ENCODE data around the gene NCAPG.
"Not testable (repeated sequence)": the region's sequence is repeated elsewhere in the genome, so short reads cannot be mapped to it uniquely, and the experiment has no call there.

NCAPG gene

GRCh38 chr4:17805580-17806155, 5.1 kb upstream of the NCAPG start:
- no peak for DNase-seq

- DNase-seq: no peak
Observed at GRCh38 chr4:17807446-17807845, 3.3 kb upstream of the NCAPG start.

GRCh38 chr4:17809667-17810066, 1.1 kb upstream of the NCAPG start:
- no peak for DNase-seq

GRCh38 chr4:17811078-17811603, 362 bp downstream of the NCAPG start:
- DNase-seq: no peak

GRCh38 chr4:17812125-17812524, 1.3 kb downstream of the NCAPG start:
- DNase-seq: peak in 1 of 2 experiments; percentile 9

- no peak for DNase-seq
Observed at GRCh38 chr4:17812801-17813200, 2.0 kb downstream of the NCAPG start.

- DNase-seq: no peak
Observed at GRCh38 chr4:17814140-17814539, 3.4 kb downstream of the NCAPG start.

GRCh38 chr4:17816142-17816541, 5.4 kb downstream of the NCAPG start:
- DNase-seq: no peak

GRCh38 chr4:17817027-17817426, 6.2 kb downstream of the NCAPG start:
- DNase-seq: peak; percentile 46 to 78

GRCh38 chr4:17823871-17824669, 13.3 kb downstream of the NCAPG start:
- DNase-seq: no peak

- DNase-seq: no peak
Observed at GRCh38 chr4:17846266-17846665, 35.5 kb downstream of the NCAPG start.

GRCh38 chr4:17850295-17850694, 39.5 kb downstream of the NCAPG start:
- DNase-seq: not testable (repeated sequence)

- DNase-seq: no peak
Observed at GRCh38 chr4:17851959-17852358, 41.2 kb downstream of the NCAPG start.

- no peak for DNase-seq
Observed at GRCh38 chr4:17854036-17854435, 43.3 kb downstream of the NCAPG start.

- DNase-seq: no peak
Observed at GRCh38 chr4:17859793-17860406, 49.1 kb downstream of the NCAPG start.

GRCh38 chr4:17861906-17862305, 51.1 kb downstream of the NCAPG start:
- DNase-seq: not testable (repeated sequence)

- no peak for DNase-seq
Observed at GRCh38 chr4:17865866-17866363, 55.1 kb downstream of the NCAPG start.

GRCh38 chr4:17866810-17867209, 56.0 kb downstream of the NCAPG start:
- DNase-seq: no peak

- DNase-seq: no peak
Observed at GRCh38 chr4:17867276-17867675, 56.5 kb downstream of the NCAPG start.

GRCh38 chr4:17869327-17869726, 58.5 kb downstream of the NCAPG start:
- no peak for DNase-seq

GRCh38 chr4:17875402-17876070, 64.8 kb downstream of the NCAPG start:
- no peak for DNase-seq

GRCh38 chr4:17876943-17877342, 66.2 kb downstream of the NCAPG start:
- DNase-seq: no peak

GRCh38 chr4:17877661-17878060, 66.9 kb downstream of the NCAPG start:
- no peak for DNase-seq
